Natural killer cell (primary cell): ENCODE results near the gene WASHC2C. TPM values are rescaled to one million over a fixed set of nuclear protein-coding genes. Genes with fewer than 3 reads are reported as not detected.
"Not testable (repeated sequence)": the region's sequence is repeated elsewhere in the genome, so short reads cannot be mapped to it uniquely, and the experiment has no call there.

Source experiments
- ATAC-seq, 3 donors: fragments of 150-1000 bp in 2 of 3; fragments of 200-7000 bp in 1 of 3; cut with Tn5 transposase; 1 replicate in 1 of 3; 2 replicates in 2 of 3; pipeline ENCODE4 v1.10.0; 2021; ENCODE audit warnings: mild to moderate bottlenecking in 2 of 3, moderate library complexity in 2 of 3
- DNase-seq, 2 donors: peaks; one replicate each; pipeline versions ENCODE4 v3.0.0 to v3.0.0-alpha.2; 2013 to 2021; ENCODE audit warnings: mixed read lengths in 1 of 2
- H3K27ac ChIP-seq: one replicate; pipeline ENCODE4 v1.5.1; 2013; ENCODE audit warnings: mild to moderate bottlenecking, low read length
- H3K27me3 ChIP-seq: one replicate; pipeline ENCODE4 v1.6.1; 2013; ENCODE audit warnings: low read length; ENCODE audit not compliant: control insufficient read depth, insufficient read depth
- H3K36me3 ChIP-seq: one replicate; pipeline ENCODE4 v1.6.1; 2013; ENCODE audit warnings: low read length; ENCODE audit not compliant: control insufficient read depth, insufficient read depth
- H3K4me1 ChIP-seq: one replicate; pipeline ENCODE4 v1.6.1; 2013; ENCODE audit warnings: low read length; ENCODE audit not compliant: control insufficient read depth, insufficient read depth
- H3K4me3 ChIP-seq: one replicate; pipeline ENCODE4 v1.5.1; 2013; ENCODE audit warnings: low read length
- H3K9me3 ChIP-seq: one replicate; pipeline ENCODE4 v1.6.1; 2013; ENCODE audit warnings: low read length; ENCODE audit not compliant: control insufficient read depth, insufficient read depth
- H3K27ac Mint-ChIP-seq, 2 donors: one replicate each; pipeline ENCODE4 v1.8.0; 2022; ENCODE audit warnings: mild to moderate bottlenecking in 2 of 2, mixed read lengths in 2 of 2, moderate library complexity in 1 of 2
- H3K27me3 Mint-ChIP-seq, 2 donors: one replicate each; pipeline ENCODE4 v1.8.0; 2022; ENCODE audit warnings: low read depth in 2 of 2, mixed read lengths in 2 of 2
- H3K36me3 Mint-ChIP-seq: one replicate; pipeline ENCODE4 v1.8.0; 2022; ENCODE audit warnings: mixed read lengths
- H3K4me1 Mint-ChIP-seq, 2 donors: one replicate each; pipeline ENCODE4 v1.8.0; 2022; ENCODE audit warnings: mixed read lengths in 2 of 2
- H3K4me3 Mint-ChIP-seq: one replicate; pipeline ENCODE4 v1.8.0; 2022; ENCODE audit warnings: mild to moderate bottlenecking, moderate library complexity, mixed read lengths
- H3K9me3 Mint-ChIP-seq, 2 donors: one replicate each; pipeline ENCODE4 v1.8.0; 2022; ENCODE audit warnings: mixed read lengths in 2 of 2
- WGBS: methylation state at CpG from one replicate; pipeline ENCODE4 v1.1.7; 2013; ENCODE audit warnings: missing lambda C conversion rate; ENCODE audit not compliant: insufficient coverage; 5-methylcytosine and 5-hydroxymethylcytosine counted together
- intact Hi-C: fragments of 100-400 bp; cut with micrococcal nuclease; formaldehyde crosslinking; loops from one replicate; pipeline ENCODE4 v1.14.2; 2022
- total RNA-seq, 4 donors: library from RNA; stranded (reverse); fragments of 120-200 nt in 1 of 4; gene quantifications; one replicate each; pipeline versions ENCODE4 v1.2.3 to v1.2.4, GENCODE V29; 2013 to 2022
- TF ChIP-seq, protein P1 (sequence below): fragments of 200-600 bp; IDR thresholded peaks from one replicate; pipeline ENCODE4 v1.8.0; 2022; ENCODE audit warnings: antibody characterized with exemption

Gene WASHC2C
- total RNA-seq, 3 donors from 2014 or later (not counting 1 experiment from before 2014, with no cell fraction given) = 57.4 to 63.1 (median 57.8) TPM

DNA sequence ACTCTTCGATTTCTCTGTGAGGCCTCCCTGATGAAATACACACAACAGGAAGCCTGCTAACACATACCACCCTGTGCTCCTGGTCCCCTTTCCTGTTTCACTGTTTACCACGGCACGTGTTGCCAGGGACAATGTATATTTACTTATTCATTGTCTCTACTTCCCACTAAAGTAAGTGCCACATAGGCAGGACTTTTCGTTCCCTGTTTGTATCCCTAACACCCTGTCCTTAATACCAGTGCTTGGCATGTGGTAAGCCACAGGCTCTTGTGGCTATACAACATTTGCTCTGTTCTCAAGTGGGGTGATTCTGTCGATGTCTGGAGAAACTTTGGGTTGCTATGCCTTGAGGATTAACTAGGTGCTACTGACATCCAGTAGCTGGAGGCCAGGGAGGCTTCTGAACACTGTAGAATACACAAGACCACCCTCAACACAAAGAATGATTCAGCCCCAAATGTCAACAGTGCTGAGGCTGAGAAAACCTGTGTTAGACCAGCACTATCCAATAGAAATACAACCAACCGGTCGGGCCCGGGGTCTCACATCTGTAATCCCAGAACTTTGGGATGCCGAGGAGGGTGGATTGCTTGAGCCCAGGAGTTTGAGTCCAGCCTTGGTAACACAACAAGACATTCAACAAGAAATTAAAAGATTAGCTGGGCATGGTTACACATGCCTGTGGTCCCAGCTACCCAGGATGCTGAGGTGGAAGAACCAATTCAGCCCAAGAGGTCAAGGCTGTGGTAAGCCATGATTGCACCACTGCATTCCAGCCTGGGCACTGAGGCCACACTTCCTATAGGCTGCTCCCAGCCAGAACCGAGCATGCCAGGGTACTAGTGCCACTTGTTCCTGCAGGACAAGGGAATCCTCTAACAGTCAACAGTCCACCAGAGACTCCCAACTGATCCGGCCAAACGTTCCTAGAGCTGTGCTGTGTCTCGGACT, 76.3 kb downstream of the WASHC2C start:
- H3K36me3 ChIP-seq, DNase-seq, H3K4me3 Mint-ChIP-seq, ATAC-seq, H3K27ac Mint-ChIP-seq, H3K9me3 ChIP-seq, intact Hi-C loops, H3K27ac ChIP-seq, H3K4me1 ChIP-seq, H3K4me3 ChIP-seq, H3K27me3 ChIP-seq, H3K9me3 Mint-ChIP-seq, H3K36me3 Mint-ChIP-seq: not testable (repeated sequence)
- 74% methylated on average over 11 of the region's 13 CpGs for WGBS
- Mint-ChIP-seq H3K27me3 (peaks cover 3 to 14% of the 10 kb centered on the region in 2 donors), H3K4me1 (peaks cover 7 to 13% of the 10 kb centered on the region in 2 donors)

DNA sequence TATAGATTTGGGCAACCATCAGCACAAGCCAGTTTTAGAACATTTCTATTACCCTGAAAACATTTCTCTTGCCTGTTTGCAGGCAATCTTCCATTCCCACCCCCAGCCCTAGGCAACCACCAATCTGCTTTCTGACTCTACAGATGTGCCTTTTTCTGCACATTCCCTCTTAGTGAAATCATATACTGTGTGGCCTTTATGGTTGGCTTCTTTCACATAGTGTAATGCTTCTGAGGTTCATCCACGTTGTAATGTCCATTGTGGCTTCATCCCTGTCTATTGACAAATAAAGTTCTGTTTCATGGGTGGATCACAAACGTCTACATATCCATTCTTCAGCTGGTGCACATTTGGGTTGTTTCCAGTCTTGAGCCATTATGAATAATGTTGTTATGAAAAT, 77.9 kb downstream of the WASHC2C start:
- not testable (repeated sequence) for H3K9me3 Mint-ChIP-seq

DNA sequence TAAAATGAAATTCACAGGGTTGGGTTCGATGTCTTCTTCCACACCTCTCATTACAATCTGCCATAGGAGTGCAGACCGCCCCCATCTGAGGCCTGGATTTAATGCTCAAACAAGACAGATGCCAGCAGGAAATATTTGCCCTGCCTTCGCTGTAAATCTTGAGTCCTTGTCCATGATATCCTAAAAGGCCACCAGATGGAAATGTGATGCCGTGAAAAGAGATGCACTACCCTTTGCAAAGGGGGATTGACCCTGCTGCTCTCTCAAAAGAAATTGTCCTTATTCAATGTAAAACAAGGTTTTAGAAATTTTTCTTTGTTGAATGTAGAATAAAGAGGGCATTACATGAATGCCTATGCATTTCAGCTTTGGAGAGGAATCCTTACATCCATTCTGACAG, 82.8 kb downstream of the WASHC2C start:
- 93% methylated on average over 4 of the region's 4 CpGs for WGBS
- no peak overlapping the region for H3K27ac Mint-ChIP-seq
- H3K4me3 Mint-ChIP-seq = no peak overlapping the region
- TF ChIP-seq, protein P1, sequence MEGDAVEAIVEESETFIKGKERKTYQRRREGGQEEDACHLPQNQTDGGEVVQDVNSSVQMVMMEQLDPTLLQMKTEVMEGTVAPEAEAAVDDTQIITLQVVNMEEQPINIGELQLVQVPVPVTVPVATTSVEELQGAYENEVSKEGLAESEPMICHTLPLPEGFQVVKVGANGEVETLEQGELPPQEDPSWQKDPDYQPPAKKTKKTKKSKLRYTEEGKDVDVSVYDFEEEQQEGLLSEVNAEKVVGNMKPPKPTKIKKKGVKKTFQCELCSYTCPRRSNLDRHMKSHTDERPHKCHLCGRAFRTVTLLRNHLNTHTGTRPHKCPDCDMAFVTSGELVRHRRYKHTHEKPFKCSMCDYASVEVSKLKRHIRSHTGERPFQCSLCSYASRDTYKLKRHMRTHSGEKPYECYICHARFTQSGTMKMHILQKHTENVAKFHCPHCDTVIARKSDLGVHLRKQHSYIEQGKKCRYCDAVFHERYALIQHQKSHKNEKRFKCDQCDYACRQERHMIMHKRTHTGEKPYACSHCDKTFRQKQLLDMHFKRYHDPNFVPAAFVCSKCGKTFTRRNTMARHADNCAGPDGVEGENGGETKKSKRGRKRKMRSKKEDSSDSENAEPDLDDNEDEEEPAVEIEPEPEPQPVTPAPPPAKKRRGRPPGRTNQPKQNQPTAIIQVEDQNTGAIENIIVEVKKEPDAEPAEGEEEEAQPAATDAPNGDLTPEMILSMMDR = no peak
- H3K4me1 Mint-ChIP-seq = no peaks in the 10 kb centered on the region
- H3K4me3 ChIP-seq = no peak overlapping the region
- H3K36me3 Mint-ChIP-seq = no peaks in the 10 kb centered on the region
- no peaks in the 10 kb centered on the region for H3K9me3 ChIP-seq
- H3K9me3 Mint-ChIP-seq = no peaks in the 10 kb centered on the region
- H3K27me3 ChIP-seq = no peaks in the 10 kb centered on the region
- H3K4me1 ChIP-seq = no peaks in the 10 kb centered on the region
- H3K36me3 ChIP-seq = no peaks in the 10 kb centered on the region
- DNase-seq (no peak), ATAC-seq (no peak)
- no peak overlapping the region for H3K27ac ChIP-seq
- peaks cover 5 to 8% of the 10 kb centered on the region in 2 donors for H3K27me3 Mint-ChIP-seq
- intact Hi-C loops = no loop called here

More for the DNA sequence above, 77.9 kb downstream of the WASHC2C start:
- Mint-ChIP-seq H3K4me1 (peaks cover 7 to 13% of the 10 kb centered on the region in 2 donors), H3K27me3 (peaks cover 6 to 14% of the 10 kb centered on the region in 2 donors)
- WGBS = 92% methylated on average over 2 of the region's 2 CpGs
- H3K27me3 ChIP-seq, H3K4me3 ChIP-seq, H3K4me1 ChIP-seq, ATAC-seq, H3K9me3 ChIP-seq, H3K36me3 Mint-ChIP-seq, H3K4me3 Mint-ChIP-seq, H3K27ac ChIP-seq, H3K36me3 ChIP-seq, intact Hi-C loops, DNase-seq, H3K27ac Mint-ChIP-seq: not testable (repeated sequence)

DNA sequence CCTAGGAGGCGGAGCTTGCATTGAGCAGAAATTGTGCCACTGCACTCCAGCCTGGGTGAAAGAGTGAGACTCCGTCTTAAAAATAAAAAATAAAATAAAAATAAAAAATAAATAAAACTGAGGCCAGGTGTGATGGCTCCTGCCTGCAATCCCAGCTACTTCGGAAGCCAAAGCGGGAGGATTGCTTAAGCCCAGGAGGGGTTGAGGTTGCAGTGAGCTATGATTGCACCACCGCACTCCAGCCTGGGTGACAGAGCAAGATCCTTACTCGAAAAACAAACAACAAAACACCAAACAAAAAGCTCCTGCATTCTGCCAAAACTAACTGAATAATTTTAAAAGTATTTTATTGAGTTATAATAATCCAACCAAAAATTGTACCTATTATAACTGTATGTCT, 84.0 kb downstream of the WASHC2C start:
- DNase-seq (no peak), ATAC-seq (no peak)
- H3K9me3 ChIP-seq = no peaks in the 10 kb centered on the region
- no peak overlapping the region for H3K27ac ChIP-seq
- WGBS = 100% methylated on average over 3 of the region's 6 CpGs
- H3K36me3 Mint-ChIP-seq = no peaks in the 10 kb centered on the region
- no peak overlapping the region for H3K4me3 ChIP-seq
- no peak overlapping the region for H3K27ac Mint-ChIP-seq
- no peaks in the 10 kb centered on the region for H3K4me1 ChIP-seq
- no peaks in the 10 kb centered on the region for H3K4me1 Mint-ChIP-seq
- no peaks in the 10 kb centered on the region for H3K9me3 Mint-ChIP-seq
- intact Hi-C loops = no loop called here
- TF ChIP-seq, protein P1 = no peak
- peaks cover 5 to 8% of the 10 kb centered on the region in 2 donors for H3K27me3 Mint-ChIP-seq
- H3K36me3 ChIP-seq = no peaks in the 10 kb centered on the region
- no peak overlapping the region for H3K4me3 Mint-ChIP-seq
- no peaks in the 10 kb centered on the region for H3K27me3 ChIP-seq

DNA sequence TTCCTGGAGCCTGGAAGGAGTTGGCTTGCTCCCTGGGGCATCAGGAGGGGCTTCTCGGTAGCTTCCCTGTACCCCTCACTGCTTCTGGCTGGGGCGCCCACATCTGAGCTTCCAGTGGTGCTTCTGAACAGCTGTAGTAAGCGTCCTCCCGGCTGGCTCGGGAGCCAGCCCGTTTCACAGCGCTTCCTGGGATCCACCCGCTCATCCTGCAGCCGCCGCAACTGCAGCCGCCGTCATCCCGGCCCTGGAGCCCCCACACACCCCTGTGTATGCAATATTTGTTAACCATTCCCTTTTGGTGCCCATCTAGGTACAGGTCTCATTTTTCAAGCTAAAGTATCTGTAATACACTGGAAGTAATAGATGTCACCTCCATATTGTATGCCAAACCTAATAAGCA, 85.9 kb downstream of the WASHC2C start:
- H3K27me3 ChIP-seq, H3K9me3 ChIP-seq, H3K36me3 Mint-ChIP-seq, H3K27me3 Mint-ChIP-seq, H3K27ac Mint-ChIP-seq, H3K4me1 Mint-ChIP-seq, H3K36me3 ChIP-seq, H3K4me3 ChIP-seq, H3K27ac ChIP-seq, DNase-seq, ATAC-seq, H3K4me3 Mint-ChIP-seq, H3K4me1 ChIP-seq, H3K9me3 Mint-ChIP-seq, intact Hi-C loops: not testable (repeated sequence)
- WGBS = 92% methylated on average over 13 of the region's 13 CpGs

DNA sequence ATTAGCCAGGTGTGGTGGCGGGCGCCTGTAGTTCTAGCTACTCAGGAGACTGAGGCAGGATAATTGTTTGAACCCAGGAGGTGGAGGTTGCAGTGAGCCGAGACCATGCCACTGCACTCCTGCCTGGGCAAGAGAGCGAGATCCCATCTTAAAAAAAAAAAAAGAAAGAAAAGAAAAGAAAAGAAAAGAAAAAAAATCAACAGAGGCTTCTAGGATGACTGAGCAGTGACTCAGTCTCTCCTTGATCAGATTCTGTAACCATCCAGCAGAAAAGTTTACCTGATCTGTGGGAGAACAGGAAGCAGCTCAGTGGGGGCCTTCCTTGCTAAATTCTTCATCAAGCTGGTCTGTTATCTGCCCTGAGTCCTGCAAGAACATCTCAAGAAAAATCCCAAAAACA, 87.1 kb downstream of the WASHC2C start:
- H3K4me1 Mint-ChIP-seq, H3K9me3 Mint-ChIP-seq, H3K36me3 Mint-ChIP-seq, DNase-seq, H3K4me1 ChIP-seq, H3K27me3 Mint-ChIP-seq, intact Hi-C loops, H3K27ac Mint-ChIP-seq, H3K4me3 ChIP-seq, H3K9me3 ChIP-seq, ATAC-seq, H3K4me3 Mint-ChIP-seq, H3K27ac ChIP-seq, H3K36me3 ChIP-seq, H3K27me3 ChIP-seq: not testable (repeated sequence)
- 95% methylated on average over 4 of the region's 4 CpGs for WGBS
